Measurements from ENCODE around the gene MMP11.
"Not testable (repeated sequence)": the region's sequence is repeated elsewhere in the genome, so short reads cannot be mapped to it uniquely, and the experiment has no call there.

MMP11 gene

GRCh38 chr22:23772649-23773473, at the start of gene MMP11:
Gene MMP11 (plus strand): TSS chr22:23772849. CDS start chr22:23772871, 22 bp downstream.
- DNase-seq (ENCODE audit: low spot score), result peak; percentile 58

GRCh38 chr22:23728108-23728507, 44.5 kb upstream of the MMP11 start:
- not testable (repeated sequence) for DNase-seq (ENCODE audit: low spot score)

DNA sequence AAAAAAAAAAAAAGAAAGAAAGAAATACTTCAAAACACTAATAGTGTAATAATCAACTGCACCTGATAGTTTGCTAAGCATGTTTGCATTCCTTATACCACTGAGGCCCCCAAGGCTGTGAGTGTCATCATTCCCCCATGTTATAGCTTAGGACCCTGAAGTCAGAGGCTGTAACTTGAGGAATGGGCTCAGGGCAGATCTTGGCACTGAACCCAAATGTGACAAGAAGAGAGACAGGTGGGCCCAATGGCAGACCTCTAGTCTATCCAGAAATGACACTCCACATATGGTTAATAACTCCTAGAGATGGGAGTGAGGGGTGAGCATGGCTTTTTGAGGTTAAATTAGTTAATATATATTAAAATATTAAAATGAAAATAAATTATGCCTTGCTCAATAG, 35.0 kb upstream of the MMP11 start:
- no peak for DNase-seq (ENCODE audit: low spot score)

DNA sequence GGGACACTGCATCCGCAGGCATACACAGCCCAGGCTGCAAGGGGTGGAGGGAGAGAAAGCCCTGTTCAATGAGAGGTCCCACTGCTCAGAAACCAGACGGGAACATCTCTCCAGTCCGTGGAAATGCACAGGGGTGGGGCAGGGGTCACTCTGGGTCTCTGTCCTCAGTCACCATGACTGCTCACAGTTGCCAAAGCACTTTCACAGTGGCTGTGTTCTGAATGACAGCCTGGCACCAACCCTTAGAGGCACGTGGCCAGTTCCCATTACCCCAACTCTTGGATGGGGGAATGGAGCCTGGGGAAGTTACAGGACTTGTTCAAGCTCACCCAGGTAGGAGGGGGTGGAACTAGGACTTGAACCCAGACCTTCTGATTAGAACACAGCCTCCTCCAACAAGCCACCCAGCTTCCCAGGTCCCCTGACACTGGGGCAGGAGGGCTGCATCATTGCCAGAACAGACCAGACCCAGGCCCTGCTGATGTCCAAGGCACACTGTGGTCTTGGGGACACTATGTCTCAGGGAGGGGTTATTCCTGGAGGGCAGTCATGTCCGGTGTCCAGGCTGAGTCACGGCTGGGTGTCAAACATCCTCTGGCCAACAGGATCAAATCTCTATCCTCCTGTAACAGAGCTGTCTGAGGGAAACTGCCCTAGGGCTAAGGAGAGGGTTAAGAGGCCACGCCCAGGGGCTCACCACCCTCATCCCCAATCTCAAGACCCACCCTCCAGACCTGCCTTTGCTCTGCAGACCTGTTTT, 30.0 kb upstream of the MMP11 start:
- no peak for DNase-seq (ENCODE audit: low spot score)

GRCh38 chr22:23743303-23743705, 29.3 kb upstream of the MMP11 start:
- no peak for DNase-seq (ENCODE audit: low spot score)

DNA sequence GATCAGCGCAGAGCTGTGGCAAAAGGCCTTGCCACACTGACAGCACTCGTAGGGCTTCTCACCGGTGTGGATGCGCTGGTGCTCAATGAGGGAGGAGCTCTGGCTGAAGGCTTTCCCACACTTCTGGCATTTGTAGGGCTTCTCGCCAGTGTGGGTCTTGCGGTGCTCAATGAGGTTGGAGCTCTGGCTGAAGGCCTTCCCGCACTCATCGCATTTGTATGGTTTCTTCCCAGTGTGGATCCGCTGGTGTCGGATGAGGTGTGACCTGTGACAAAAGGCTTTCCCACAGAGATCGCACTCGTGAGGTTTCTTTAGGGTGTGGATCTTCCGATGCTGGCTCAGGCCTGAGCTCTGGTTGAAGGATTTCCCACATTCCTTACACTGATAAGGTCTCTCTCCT, 28.6 kb upstream of the MMP11 start:
- DNase-seq (ENCODE audit: low spot score), result no peak

GRCh38 chr22:23744485-23744884, 28.2 kb upstream of the MMP11 start:
- DNase-seq (ENCODE audit: low spot score), result no peak

DNA sequence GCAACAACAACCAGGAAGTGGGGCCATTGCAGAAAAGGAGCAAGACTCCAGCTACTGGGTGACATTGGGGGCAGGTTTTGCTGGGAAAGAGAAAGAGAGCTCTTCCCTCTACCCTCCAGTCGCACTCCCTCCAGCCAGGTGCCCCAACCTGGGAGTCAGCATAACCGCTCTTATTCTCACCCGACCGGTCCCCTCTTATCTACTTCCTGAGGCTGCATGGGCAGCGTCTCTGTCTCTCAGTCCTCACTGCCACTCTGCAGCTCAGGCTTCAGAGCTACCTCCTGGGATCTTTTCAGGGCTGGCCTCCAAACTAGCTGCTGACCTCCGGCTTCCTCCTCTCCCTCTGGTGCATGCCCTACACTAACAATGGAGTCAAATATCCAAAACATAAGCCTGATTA, 26.9 kb upstream of the MMP11 start:
- DNase-seq (ENCODE audit: low spot score), result no peak

GRCh38 chr22:23749841-23750301, 22.8 kb upstream of the MMP11 start:
- DNase-seq (ENCODE audit: low spot score), result no peak

DNA sequence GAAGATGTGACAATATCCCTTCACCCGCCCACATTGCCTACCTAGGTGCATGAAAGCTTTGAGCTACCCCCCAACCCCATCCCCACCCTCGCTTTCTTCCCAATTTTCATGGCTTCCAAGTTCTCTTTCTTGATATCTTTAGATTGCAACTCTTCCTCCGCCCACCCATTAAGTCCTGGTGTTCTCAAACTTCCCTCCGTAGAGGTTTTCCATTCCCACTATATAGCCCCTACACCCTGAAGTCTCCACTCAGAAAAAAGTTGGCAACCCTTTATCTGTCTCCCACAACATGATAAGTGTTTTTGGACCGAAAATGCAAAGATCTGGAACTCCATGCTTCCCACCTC, 22.3 kb upstream of the MMP11 start:
- no peak for DNase-seq (ENCODE audit: low spot score)

GRCh38 chr22:23750714-23751440, 21.8 kb upstream of the MMP11 start, which contains the start of gene ZNF70:
Gene ZNF70 (minus strand): TSS chr22:23751112. CDS start chr22:23745140, 5,972 bp downstream.
- peak; percentile 94 for DNase-seq (ENCODE audit: low spot score)

GRCh38 chr22:23751441-23751996, 21.1 kb upstream of the MMP11 start:
- DNase-seq (ENCODE audit: low spot score), result peak; percentile 33

GRCh38 chr22:23752090-23752691, 20.5 kb upstream of the MMP11 start:
- no peak for DNase-seq (ENCODE audit: low spot score)

DNA sequence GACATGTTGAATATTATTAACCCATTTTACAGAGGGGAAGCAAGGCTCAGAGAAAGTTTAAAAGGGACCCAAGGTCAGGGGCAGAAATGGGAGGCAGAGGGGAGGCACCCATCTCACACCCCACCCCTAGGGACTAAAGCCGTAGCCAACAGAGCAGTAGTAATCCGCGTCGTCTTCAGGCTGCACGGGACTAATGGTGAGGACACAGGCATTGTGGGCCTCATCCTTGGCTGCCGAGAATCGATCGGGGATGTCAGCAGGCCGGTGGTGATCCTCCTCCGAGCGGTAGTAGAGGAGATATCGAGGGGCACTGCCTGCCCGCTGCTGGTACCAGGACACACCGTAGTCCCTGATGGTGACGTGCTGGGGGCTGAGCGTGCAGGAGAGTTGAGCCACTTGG, 19.9 kb upstream of the MMP11 start:
- DNase-seq (ENCODE audit: low spot score), result no peak

GRCh38 chr22:23753385-23753784, 19.3 kb upstream of the MMP11 start:
- DNase-seq (ENCODE audit: low spot score), result no peak

GRCh38 chr22:23754220-23754919, 18.3 kb upstream of the MMP11 start, which contains the start of gene VPREB3:
Gene VPREB3 (minus strand): TSS chr22:23754425. CDS start chr22:23754363, 62 bp downstream.
- DNase-seq (ENCODE audit: low spot score), result no peak

- no peak for DNase-seq (ENCODE audit: low spot score)
Observed at GRCh38 chr22:23754980-23755636, 17.5 kb upstream of the MMP11 start.

DNA sequence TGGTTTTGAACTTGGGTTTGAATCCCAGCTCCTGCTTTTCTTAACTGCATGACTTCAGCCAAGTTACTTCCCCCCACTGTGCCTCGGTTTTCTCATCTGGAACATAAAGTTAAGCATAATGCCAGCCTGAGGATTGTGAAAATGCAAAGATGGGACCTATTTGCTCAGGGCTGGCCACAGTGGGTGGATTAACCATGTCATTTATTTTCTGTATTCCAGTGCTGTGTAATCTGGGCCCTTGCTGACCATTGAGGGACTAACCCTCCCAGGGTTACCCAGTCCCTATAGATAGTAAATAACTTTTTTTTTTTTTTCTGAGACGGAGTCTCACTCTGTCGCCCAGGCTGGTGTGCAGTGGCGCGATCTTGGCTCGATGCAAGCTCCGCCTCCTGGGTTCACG, 16.9 kb upstream of the MMP11 start:
- no peak for DNase-seq (ENCODE audit: low spot score)

GRCh38 chr22:23756891-23757290, 15.8 kb upstream of the MMP11 start:
- DNase-seq (ENCODE audit: low spot score), result no peak

GRCh38 chr22:23759566-23759965, 13.1 kb upstream of the MMP11 start:
- no peak for DNase-seq (ENCODE audit: low spot score)
